SK-N-SH treated with all-trans-retinoic acid at 6 μM for 48 hours (cell line): ENCODE results near the gene PRIMPOL.

Source experiments
- ARNTL ChIP-seq: fragments of 450-650 bp; formaldehyde crosslinking; IDR thresholded peaks from 2 replicates; pipeline ENCODE4 v1.5.0; 2020; ENCODE audit warnings: low read depth, mild to moderate bottlenecking, moderate library complexity, borderline replicate concordance
- CREB5 ChIP-seq: fragments of 250-450 bp; sonication (Bioruptor Pico); IDR thresholded peaks from 2 replicates; pipeline ENCODE4 v1.5.1; 2020; ENCODE audit warnings: low read depth, mild to moderate bottlenecking, moderate library complexity
- OSR1 ChIP-seq: fragments of 250-450 bp; sonication (Bioruptor Pico); IDR thresholded peaks from 2 replicates; pipeline ENCODE4 v1.8.0; 2022; ENCODE audit warnings: moderate library complexity, mild to moderate bottlenecking, inconsistent platforms
- PATZ1 ChIP-seq: fragments of 250-450 bp; sonication (Bioruptor Pico); IDR thresholded peaks from 2 replicates; pipeline ENCODE4 v1.8.0; 2020; ENCODE audit warnings: mild to moderate bottlenecking, moderate library complexity, borderline replicate concordance
- RARB ChIP-seq: fragments of 250-450 bp; sonication (Bioruptor Pico); IDR thresholded peaks from 2 replicates; pipeline ENCODE4 v1.8.0; 2021; ENCODE audit warnings: mild to moderate bottlenecking, moderate library complexity
- TCF4 ChIP-seq: fragments of 250-450 bp; sonication (Bioruptor Pico); IDR thresholded peaks from 2 replicates; pipeline ENCODE4 v1.8.0; 2021; ENCODE audit warnings: mild to moderate bottlenecking, moderate library complexity, borderline replicate concordance
- ZFP30 ChIP-seq: fragments of 450-650 bp; formaldehyde crosslinking; IDR thresholded peaks from 2 replicates; pipeline ENCODE4 v1.5.0; 2022; ENCODE audit warnings: mild to moderate bottlenecking, moderate library complexity
- ZNF565 ChIP-seq: fragments of 450-650 bp; formaldehyde crosslinking; conservative IDR thresholded peaks from 2 replicates; pipeline ENCODE4 v1.5.0; 2020; ENCODE audit warnings: low read depth, mild to moderate bottlenecking, moderate library complexity
- TF ChIP-seq, protein P1 (sequence below): fragments of 250-450 bp; sonication (Bioruptor Pico); IDR thresholded peaks from 2 replicates; pipeline ENCODE4 v1.5.1; 2021; ENCODE audit warnings: mild to moderate bottlenecking, moderate library complexity

DNA sequence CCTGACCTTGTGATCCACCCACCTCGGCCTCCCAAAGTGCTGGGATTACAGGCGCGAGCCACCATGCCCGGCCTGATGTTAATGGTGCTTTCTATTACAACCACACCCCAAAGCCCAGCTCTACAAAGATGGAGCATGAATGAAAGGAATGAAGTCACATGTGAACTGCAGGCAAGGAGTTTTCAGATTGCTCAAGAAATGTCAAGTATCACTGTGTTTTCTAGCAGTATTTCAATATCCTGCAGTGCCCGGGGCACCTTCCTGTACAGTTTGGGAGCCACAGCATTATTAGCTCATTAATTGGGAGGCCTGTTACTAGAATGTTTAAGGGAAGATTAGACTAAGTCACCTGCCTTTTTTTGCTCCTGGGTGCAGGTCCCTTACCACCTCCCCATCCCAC lies 40.1 kb downstream of the PRIMPOL start:
- no peak for TF ChIP-seq RARB (CRISPR knock-in tag)
- TF ChIP-seq PATZ1 = no peak
- TF ChIP-seq ARNTL = no peak
- TF ChIP-seq CREB5 (CRISPR knock-in tag) = no peak
- TF ChIP-seq OSR1 (CRISPR knock-in tag) = no peak
- no peak for TF ChIP-seq ZFP30 (CRISPR knock-in tag)
- no peak for TF ChIP-seq TCF4 (CRISPR knock-in tag)
- TF ChIP-seq, protein P1, sequence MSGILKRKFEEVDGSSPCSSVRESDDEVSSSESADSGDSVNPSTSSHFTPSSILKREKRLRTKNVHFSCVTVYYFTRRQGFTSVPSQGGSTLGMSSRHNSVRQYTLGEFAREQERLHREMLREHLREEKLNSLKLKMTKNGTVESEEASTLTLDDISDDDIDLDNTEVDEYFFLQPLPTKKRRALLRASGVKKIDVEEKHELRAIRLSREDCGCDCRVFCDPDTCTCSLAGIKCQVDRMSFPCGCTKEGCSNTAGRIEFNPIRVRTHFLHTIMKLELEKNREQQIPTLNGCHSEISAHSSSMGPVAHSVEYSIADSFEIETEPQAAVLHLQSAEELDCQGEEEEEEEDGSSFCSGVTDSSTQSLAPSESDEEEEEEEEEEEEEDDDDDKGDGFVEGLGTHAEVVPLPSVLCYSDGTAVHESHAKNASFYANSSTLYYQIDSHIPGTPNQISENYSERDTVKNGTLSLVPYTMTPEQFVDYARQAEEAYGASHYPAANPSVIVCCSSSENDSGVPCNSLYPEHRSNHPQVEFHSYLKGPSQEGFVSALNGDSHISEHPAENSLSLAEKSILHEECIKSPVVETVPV (CRISPR knock-in tag) = no peak
- TF ChIP-seq ZNF565 (CRISPR knock-in tag) = no peak
